HG03378 (cell line): ENCODE results near the gene SORCS2.
"Not testable (repeated sequence)": the region's sequence is repeated elsewhere in the genome, so short reads cannot be mapped to it uniquely, and the experiment has no call there.

Experiments used
- ATAC-seq: cut with Tn5 transposase; IDR thresholded peaks from one replicate; pipeline ENCODE4 v1.9.1; 2021; ENCODE audit warnings: mild to moderate bottlenecking, moderate library complexity; ENCODE audit not compliant: unreplicated experiment

Gene SORCS2

DNA sequence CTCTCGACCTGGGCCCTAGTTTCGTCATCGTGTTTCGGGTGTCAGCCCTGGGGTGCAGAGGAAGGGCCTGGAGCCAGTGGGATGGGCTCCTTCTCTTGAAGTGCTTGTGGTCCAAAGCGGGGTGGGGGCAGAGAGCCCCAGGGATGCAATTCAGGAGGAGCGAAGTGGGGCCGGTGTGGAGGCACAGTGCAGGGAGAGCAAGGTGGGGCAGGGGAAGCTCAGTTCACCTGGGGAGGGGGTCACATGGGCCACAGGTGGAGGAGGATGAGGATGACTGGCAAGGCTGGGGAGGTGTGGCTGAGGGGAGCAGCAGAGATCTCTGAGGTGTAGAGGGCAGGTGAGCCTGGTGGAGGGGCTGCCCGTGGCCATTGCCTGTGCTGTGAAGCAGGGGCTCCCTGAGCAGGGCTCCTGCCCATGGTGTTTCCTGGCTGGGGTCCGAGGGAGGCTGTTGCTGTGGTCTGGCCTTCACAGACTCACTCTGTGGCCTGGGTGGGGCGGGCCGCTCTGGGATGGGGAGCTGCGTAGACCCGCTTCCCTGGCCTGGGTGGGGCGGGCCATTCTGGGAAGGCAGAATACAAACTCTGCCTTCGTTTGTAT is 6.9 kb downstream of the SORCS2 start:
- ATAC-seq, result no peak

DNA sequence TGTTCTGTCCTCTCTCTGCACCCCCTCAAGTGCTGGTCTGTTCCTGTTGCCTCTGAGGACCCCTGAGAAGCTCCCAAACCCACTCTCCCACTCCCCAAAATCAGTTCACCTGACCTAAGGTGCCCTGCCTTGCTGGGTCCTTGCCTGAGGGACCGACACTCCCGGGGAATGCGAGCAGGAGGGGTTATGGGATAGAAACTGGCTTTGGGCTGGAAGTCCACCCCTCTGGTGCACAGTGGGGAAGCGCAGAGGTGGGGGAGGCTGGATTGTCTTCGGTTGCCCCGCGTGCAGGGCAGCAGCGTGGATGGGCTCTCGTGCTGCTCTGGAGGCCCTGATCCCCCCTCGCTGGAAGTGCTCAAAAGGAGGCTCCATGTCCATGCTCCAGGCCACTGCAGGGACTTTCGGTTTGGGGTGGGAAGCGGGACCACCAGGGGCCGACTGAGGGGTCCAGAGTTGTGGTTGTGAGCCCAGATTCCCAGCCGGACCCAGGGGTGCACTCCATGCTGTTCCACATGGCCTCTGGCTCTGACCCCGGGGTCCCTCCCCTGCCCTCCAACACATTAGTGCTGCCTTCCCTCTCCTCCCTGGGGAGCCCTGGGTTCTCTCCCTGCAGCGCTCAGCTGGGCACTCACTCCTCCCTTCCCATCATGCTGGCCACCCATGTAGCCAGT is 7.6 kb downstream of the SORCS2 start:
- no peak for ATAC-seq

DNA sequence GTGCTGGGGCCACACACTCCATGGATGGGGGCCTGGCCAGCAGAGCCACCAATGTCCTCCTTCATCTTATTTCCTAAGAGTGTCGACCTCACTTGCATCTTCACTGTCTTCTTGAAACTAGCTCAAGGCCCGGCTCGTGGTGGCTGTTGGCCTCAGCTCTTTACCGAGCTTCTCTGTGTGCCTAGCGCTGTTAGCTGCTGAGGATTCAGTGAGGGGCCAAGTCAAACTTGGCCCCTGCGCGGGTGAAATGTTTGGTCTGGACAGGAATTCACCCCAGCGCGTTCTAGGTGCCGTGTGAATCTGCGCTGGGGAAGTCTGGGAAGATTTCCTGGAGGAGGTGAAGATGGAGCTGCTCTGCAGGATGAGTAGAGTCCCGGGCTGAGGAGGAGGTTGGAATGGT is 8.5 kb downstream of the SORCS2 start:
- ATAC-seq, result no peak

DNA sequence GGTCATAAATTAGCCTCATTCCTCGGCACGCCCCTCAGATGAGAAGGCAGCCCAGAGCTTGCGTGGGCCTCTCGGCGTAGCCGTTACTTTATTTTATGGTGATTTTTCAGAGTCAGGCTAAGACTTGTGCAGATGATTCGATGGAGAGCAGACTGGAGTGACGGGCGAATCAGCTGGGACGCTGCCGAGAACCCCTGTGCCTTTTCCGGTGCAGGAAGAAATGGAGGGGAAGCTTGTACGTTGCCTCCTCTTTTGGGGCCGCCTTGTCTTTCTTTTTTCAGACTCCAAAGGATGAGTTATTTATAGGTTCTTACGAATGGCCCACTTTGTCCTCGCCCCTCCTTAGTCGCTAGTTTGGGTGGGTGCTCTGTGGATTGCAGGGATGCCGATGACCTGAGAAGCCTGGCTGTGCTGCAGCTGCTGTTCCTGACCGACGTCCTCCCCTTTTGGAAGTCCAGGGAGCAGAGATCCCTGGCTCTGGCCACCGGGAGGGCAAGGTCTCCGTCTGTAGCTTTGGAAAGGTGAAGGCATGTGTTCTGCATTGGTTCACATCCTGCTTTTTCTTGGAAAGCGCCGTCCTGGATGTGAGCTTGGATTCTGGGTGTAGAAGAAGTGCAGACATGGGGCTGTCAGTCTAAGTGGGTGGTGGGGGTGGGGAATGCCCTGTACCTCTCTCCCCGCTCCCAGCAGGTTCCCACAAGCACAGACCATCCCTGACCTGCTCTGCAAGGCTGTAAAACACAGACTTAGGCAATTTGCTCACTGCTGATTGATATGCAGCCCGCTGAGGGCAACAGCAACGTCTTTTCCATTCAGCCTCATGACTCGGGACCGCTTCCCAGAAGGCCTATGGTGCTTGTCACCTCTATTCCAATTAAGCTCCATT is 9.3 kb downstream of the SORCS2 start:
- ATAC-seq, result no peak

DNA sequence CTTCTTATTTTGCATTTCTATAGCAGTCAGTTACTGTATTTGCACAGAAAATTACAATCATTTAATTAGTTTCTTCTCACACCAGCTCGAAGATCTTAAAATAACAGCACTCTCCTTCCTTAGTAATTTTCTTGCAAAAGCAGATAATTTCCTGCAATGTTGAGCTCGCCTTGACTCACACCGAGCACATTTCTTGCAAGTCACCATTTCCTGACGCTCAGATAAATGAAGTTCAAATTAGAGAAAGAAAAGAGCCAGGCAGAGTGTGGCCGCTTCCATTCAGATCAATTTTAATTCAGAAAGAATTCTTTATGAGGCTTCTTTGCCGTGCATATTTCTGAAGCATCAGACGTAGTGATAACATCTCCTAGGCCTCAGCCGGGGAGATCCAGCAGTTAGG is 10.1 kb downstream of the SORCS2 start:
- no peak for ATAC-seq

DNA sequence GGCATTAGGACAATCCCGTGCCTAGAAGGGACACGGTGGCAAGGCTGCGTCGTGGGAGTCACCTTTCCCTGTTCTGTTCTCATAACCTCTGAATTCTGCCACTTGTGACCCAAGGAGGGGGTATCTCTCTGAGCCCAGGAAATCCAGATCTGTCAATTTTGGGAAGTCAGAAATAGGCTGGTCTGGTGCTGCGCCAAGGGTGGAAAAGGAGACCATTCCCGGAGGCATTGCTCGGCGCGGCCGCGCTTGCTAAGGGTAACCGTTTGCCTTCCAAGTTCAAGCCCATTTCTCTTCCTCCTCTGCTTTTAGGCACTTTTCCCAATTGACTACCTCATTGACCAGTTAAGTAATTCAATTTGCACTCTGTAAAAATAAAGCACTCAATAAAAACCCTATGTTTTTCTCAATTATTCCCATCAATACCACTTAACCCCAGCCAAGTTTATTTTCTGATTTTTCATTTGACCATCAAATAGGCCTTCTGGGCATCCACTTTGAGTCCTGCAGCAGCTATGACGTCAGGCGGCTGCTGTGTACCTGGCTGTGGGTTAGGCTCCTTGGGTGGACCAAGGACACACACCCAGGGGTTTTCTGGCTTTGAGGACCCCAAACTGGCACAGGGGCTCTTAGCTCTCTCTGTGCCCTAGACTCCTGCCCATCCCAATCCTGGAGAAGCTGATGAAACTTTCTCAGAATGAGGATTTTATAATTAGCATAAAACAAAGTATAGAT is 12.5 kb downstream of the SORCS2 start:
- no peak for ATAC-seq

DNA sequence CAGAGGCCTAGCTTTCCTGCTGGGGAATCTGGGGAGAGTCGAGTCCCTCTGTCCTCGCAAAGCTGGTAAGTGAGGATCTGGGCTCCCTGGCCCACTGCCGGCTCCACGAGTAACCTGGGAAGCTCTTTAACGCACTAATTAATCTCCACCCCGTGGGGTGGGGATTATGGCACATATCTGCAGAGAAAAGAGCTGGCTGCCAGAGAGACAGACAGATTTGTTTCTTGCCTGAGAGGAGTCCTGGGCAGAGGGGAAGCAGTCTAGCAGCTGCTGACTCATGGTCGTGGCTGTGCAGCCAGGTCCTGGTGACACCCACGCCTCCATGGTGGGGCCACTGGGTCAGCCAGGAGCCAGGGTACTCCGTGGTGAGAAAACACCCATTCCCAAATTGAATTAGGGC is 14.0 kb downstream of the SORCS2 start:
- ATAC-seq, result no peak

DNA sequence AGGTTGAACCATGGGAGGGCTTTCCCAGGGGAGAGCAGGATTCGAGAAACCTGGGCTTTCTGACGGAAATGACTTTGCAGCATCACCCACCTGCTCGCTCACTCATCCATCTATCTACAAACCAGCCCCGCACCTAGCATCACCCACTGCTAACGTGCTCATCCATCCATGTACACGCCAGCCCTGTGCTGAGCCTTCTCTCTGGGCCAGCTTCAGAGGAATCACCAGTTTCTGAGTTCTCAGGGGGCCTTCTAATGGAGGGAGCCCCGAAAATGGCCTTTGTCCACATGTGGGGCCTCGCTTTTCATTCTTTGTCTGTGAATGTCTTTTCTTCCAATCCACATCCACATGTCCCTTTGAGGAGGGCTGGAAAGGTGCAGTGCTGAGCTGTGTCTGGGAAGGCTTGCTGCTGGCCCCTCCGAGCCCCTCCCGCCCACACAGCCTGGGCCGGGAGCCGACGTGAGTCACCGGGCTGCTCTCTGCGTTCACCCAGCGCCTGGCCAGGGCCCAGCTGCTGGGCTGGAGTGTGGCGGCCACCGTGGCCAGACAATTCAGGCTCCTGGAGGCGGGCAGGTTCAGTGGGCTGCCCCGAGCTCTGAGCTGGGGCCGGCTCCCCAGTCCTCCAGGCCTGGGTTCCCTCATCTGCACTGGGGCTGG is 14.7 kb downstream of the SORCS2 start:
- ATAC-seq, result no peak

DNA sequence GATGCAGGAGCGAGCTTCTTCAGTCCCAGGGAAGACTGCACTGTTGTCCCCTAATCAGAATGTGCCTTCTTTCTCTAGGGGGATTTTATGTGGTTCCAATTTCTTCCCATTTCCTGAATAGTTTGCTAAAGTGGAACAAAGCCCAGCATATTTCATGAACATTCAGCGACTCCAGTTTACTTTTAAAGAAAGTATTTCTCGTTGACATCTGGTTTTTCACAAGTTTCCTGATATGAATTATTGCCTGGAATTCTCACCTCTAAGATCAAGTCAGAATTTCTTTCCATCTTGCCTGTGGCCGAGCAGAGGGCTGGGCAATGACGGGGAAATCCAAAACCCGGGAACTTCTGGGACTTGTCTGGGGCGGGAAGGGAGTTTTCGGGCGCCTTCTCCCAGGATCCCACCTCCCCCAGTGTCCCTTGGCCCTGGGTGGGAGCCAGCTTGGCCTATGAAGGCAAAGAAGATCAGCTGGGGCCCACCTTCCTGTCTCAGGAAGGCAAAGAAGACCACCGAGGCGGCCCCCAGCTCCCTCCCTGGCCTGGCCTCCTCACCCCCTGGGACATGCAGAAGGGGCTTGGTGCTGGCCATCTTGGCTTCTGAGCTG is 15.4 kb downstream of the SORCS2 start:
- no peak for ATAC-seq

DNA sequence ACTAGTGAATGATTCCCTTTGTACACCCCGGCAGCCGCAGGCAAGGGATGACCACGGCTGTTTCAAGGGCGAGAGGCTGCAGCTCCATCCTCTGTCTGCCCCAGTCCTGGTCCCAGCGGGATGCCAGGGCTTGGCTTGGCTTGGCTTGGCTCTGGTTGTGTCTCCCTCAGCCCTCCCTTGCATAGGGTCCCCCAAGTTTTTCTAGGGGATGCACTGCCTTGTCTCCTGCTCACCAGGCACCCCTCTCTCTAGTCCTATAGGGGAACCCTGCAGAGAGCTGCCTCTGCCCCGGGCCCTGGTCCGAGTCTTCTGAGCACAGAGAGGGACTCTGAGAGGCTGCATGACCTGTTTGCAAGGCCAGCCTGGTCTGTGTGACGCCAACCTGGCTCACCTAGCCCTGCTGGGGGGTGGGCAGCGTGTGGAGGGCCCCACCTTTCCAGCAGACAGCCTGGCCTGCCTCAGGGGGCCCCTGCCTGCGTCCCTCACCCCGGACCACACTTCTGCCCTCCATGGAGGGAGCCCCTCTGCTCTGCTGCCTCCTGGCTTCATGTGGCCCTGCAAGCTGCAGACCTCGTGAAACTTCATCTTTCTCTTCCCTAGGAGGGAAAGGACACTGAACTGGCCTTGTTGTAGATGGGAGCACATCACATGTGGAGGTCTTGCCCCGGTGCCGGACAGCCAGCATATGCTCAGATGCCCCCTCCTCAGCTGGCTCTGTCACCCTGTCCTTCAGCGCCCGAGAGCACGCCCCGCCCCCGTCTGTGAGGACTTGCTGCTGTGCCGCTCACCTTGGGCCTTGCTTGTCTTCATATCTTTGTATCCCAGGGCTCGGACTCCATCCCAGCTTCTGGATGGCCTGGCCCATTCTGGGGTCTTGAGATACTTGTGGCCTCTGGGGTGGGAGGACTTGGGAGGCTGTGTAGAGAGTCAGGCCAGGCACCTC is 16.4 kb downstream of the SORCS2 start:
- no peak for ATAC-seq

DNA sequence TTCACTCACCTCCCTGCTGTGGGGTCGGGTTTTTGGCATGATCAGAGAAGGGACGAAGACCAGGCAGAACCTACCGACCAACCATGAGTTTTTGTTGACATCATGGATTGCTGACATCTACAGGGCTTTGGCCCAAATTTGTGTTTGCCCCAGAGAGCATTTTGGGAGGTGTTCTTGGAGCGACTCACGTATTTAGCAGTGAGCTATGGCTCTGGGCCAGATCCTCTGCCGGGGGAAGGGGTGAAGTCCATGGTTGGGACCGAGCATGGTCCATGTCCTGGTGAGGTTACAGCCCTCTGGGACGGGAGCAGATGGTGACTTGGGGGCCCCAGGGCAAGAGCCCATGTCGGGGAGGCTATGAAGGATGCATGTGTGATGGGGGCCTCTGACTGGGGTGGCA is 17.4 kb downstream of the SORCS2 start:
- ATAC-seq, result no peak

DNA sequence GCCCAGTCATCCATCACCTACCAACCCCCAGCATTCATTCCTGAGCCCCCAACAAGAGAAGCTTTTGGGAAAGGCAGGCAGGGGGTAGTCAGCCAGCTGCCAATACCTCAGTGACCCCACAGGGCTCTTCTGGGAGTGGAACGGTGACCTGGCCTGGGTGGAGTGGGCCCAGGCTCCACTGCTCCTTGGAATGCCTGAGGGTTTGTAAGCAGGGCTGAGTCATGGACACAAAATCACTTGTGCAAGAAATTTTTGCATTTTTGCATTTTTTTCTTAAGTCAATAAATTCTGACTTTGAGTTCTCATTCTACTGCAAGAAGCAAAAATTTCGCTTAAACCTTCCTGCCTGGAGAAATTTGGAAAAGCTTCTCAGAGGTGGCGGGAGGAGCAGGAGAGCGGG is 18.5 kb downstream of the SORCS2 start:
- no peak for ATAC-seq

DNA sequence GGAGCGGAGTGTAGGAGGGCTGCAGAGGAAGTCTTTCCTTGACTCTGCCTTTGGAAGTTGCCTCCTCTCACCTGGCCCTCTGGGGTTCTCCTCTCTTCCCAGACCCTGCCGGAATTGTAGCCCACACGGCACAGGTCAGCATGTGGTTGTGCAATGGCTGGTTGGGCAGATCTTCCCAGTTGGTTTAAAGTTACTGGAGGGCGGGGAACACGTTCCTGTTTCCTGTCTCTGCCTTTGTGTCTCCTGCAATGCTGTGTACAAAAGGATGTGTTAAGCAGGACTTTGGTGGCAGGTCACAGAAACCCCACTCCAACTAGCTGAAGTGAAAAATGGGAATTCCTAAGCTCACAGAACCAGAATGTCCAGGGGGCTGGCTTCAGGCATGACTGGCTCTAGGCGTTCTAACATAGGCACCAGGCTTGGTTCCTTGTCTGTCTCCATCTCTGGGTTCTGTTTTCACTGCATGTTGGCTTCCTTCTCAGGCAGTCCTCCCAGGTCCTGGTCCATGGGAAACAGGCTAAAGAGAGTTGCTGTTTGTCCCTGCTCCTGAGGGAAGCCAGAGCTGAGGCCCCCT is 19.9 kb downstream of the SORCS2 start:
- ATAC-seq, result no peak

DNA sequence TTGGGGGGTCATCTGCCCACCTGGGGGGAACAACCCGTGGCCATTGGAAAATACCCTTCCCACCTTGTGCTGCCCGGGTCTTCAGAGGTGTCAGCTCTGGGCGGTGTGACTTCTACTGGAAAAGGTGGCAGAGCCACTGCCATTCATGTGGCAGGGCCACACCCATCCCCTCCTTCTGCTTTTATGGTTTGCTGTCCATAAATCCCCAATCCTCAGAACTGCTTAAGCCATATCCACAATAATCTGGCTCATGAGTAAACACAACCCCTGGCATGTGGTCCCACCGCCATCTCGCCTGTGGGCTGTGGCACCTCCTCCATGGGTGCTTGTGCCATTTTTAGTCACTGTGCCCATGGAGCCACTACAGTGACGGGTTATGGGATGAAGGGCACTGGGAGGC is 20.6 kb downstream of the SORCS2 start:
- ATAC-seq, result no peak

DNA sequence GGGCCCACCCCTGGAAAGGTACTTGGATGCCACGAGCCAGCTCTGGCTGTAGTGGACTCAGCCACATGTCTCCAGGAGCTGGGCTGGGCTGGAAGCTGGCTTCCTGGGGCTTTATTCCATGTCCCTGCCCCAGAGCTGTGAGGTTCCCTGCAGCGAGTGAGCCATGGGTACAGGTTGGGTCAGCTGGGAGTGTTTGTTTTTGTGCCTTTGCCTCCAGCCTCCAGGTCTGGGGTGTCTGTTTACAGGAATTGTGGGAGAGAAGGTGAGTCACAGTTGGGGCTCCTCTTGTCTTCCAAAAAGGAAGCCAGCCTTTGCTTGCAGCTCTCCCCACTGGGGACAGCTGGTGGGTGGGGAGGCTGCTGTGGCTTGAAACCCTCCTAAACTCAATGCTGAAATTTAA is 21.5 kb downstream of the SORCS2 start:
- ATAC-seq, result no peak

DNA sequence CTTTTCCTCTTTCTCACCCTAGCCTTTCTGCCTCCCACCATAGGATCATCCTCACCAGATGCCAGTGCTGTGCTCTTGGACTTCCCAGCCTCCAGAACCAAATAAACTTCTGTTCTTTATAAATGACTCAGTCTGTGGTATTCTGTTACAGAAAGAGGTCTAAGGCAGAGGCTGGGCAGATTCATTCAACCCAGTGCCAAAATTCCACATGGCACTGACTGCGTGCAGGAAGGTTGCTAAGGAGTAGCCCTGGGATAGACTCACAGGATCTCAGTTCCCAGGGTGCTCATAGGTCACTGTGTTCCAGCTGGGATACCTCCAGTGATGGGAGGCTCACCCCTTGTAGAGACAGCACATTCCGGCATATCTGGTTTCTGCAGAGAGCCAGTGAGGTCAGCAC is 22.0 kb downstream of the SORCS2 start:
- ATAC-seq, result no peak

DNA sequence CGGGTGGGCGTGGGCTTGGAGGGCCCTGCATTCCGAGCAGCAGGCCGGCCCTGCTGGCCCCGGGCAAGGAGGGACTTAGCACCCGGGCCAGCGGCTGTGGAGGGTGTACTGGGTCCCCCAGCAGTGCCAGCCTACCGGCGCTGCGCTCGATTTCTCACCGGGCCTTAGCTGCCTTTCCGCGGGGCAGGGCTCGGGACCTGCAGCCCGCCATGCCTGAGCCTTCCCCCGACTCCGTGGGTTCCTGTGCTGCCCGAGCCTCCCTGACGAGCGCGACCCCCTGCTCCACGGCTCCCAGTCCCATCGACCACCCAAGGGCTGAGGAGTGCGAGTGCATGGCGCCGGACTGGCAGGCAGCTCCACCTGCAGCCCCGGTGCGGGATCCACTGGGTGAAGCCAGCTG is 22.8 kb downstream of the SORCS2 start:
- ATAC-seq, result not testable (repeated sequence)

DNA sequence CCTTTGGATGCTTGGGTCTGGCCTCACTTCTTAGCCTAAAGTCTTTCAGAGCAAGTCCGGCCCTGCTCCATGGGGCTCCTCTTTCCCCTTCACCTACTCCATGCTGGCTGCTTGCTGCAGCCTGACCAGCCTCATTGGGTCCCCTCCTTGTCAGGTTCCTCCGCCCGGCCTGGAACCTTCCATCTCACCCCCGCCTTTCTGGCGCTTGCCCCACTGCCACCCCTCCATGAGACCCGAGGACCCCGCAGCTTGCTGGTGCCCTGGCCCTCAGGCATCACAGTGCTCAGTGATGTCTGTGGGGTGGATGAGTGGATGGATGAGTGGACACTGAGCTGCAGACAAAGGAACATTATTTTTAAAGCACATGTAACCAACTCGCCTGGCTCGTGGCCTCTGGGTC is 24.7 kb downstream of the SORCS2 start:
- no peak for ATAC-seq
